HG03439 (cell line): ENCODE results near the gene ERG.

Source experiments
- ATAC-seq: cut with Tn5 transposase; IDR thresholded peaks from one replicate; pipeline ENCODE4 v1.9.1; 2021; ENCODE audit warnings: mild to moderate bottlenecking, moderate library complexity; ENCODE audit not compliant: unreplicated experiment

The ERG gene

DNA sequence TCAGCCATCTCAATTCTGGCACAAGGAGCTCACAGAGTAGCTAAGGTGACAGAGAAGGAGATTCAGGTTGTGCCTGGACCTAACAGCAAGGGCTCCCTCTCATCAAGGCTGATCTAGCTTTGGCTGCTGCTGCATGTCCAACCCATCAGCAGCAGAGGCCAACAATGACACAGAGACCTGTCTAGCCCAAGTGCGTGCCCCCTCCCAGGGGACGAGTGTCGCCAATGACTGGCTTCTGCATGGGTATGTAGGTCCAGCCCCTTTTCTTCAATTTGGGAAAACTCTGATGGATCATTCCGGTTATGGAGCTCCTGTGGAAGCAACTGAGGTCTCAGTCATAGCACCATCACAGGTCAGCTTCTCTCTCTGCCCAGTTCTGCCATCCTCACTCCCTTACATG lies 158.1 kb downstream of the ERG start:
- ATAC-seq = no peak

GRCh38 chr21:38337793-38338192 lies 160.5 kb downstream of the ERG start:
- ATAC-seq = no peak

- ATAC-seq = no peak
Observed at GRCh38 chr21:38334866-38335265, 163.4 kb downstream of the ERG start.

DNA sequence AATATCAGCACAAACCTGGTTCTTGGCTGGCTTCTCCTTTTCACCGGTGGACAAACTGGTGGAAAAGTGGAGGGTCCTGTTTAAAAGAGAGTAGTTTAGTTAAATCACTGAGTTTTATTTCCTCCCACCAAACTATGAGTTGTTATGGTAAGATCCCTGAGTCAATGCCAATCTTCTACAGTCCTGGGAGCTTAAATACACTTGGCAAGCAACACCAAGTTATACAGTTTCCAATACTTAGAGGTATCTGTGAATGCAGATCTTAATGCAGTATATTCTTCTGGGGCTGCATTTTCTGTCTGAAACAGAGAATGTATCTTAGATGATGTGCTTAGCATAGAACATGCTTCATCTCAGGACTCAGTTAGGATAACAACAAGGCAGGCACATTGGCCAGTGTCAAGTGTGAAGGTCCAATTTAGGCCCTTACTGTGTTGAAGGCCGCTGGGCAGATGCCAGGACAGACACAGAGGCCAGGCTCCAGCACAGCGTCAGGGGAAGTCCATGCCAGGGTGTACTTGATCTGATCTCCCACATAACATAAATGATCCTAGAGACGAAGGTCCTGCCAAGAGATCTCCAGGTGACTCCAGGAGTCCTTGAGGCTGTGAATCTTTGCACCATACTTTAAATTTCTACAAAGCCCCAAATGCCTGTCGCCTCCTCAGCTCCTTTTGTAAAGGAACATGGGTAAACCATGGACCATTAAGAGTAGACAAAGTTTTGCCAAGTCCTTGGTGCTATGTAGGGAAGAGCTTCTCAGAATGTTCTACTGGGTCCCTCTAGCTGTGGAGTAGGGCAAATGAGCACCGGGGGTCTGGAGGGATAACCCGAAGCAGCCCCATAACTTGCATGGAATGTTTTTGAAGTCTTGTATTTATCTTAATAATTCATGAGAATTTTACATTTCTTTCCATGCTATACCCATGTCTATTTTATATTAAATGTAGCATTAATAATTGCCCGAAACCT lies 164.7 kb downstream of the ERG start:
- no peak for ATAC-seq

GRCh38 chr21:38330666-38331065 lies 167.6 kb downstream of the ERG start:
- ATAC-seq = no peak
